Smooth muscle cell (in vitro differentiated cells): Measurements from ENCODE around the gene PDZRN3. TPM values are rescaled to one million over a fixed set of nuclear protein-coding genes. Genes with fewer than 3 reads are reported as not detected.

Experiments
- DNase-seq: peaks from one replicate; lab custom pipeline; 2025; ENCODE audit not compliant: unreplicated experiment; lab: John Stamatoyannopoulos, UW
- H2AFZ ChIP-seq: fragments of 200-600 bp; sonication (generic); 2 replicates; pipeline ENCODE4 v1.6.0; 2016; ENCODE audit warnings: antibody characterized with exemption, low read depth, mild to moderate bottlenecking
- H3F3A ChIP-seq: fragments of 200-600 bp; sonication (generic); 2 replicates; pipeline ENCODE4 v1.6.0; 2017; ENCODE audit warnings: antibody characterized with exemption, low read depth
- H3K27ac ChIP-seq: fragments of 200-600 bp; sonication (generic); 2 replicates; pipeline ENCODE4 v1.5.1; 2016; ENCODE audit warnings: low read depth, mild to moderate bottlenecking
- H3K27me3 ChIP-seq: fragments of 200-600 bp; sonication (generic); 2 replicates; pipeline ENCODE4 v1.6.1; 2016; ENCODE audit warnings: low read depth, mild to moderate bottlenecking
- H3K36me3 ChIP-seq: fragments of 200-600 bp; sonication (generic); 2 replicates; pipeline ENCODE4 v1.5.1; 2016; ENCODE audit warnings: low read depth
- H3K4me1 ChIP-seq: fragments of 200-600 bp; sonication (generic); 2 replicates; pipeline ENCODE4 v1.5.1; 2016; ENCODE audit warnings: low read depth
- H3K4me2 ChIP-seq: fragments of 200-600 bp; sonication (generic); 2 replicates; pipeline ENCODE4 v1.6.0; 2016; ENCODE audit warnings: mild to moderate bottlenecking
- H3K4me3 ChIP-seq: fragments of 200-600 bp; sonication (generic); 2 replicates; pipeline ENCODE4 v1.5.1; 2016; ENCODE audit warnings: mild to moderate bottlenecking
- H3K79me2 ChIP-seq: fragments of 200-600 bp; sonication (generic); 2 replicates; pipeline ENCODE4 v1.6.0; 2016; ENCODE audit warnings: low read depth, mild to moderate bottlenecking
- H3K9ac ChIP-seq: fragments of 200-600 bp; sonication (generic); 2 replicates; pipeline ENCODE4 v1.6.0; 2016; ENCODE audit warnings: low read depth
- H3K9me3 ChIP-seq: fragments of 200-600 bp; sonication (generic); replicated peaks from 2 replicates; pipeline ENCODE4 v1.5.1; 2016; ENCODE audit warnings: low read depth
- H4K20me1 ChIP-seq: fragments of 200-600 bp; sonication (generic); 2 replicates; pipeline ENCODE4 v1.6.0; 2016; ENCODE audit warnings: low read depth
- CTCF ChIP-seq: fragments of 200-600 bp; sonication (generic); IDR thresholded peaks from 2 replicates; pipeline ENCODE4 v1.5.1; 2017; ENCODE audit warnings: borderline replicate concordance, mild to moderate bottlenecking, antibody characterized with exemption; ENCODE audit not compliant: insufficient read depth, poor library complexity, severe bottlenecking
- WGBS: methylation state at CpG from one replicate; pipeline ENCODE4 v1.1.7; 2016; ENCODE audit warnings: low lambda C conversion rate; 5-methylcytosine and 5-hydroxymethylcytosine counted together
- polyA plus RNA-seq: library from polyadenylated mRNA; unstranded; fragments of >200 nt; fragmentation: Nextera tagmentation; extraction: Ambion mirVana; gene quantifications from 2 replicates; pipeline ENCODE4 v1.2.1, GENCODE V29; 2016
- total RNA-seq: library from RNA; depleted of rRNA; stranded (reverse); fragments of >200 nt; gene quantifications from 2 replicates; pipeline ENCODE4 v1.2.3, GENCODE V29; 2014

Gene PDZRN3
- total and polyA plus RNA-seq, 2 experiments from 2014 or later = 99.5 to 128 TPM

- DNase-seq = no peak
- H3K4me1 ChIP-seq = peaks cover 19% of the 10 kb centered on the region
- no peak for TF ChIP-seq CTCF
- H3K4me2 ChIP-seq = peak overlapping the region; percentile 32
- H3K27ac ChIP-seq = peak overlapping the region; percentile 4
- no peak overlapping the region for H3K9ac ChIP-seq
- WGBS = 32% methylated on average over 7 of the region's 7 CpGs
- H3K27me3 ChIP-seq = no peaks in the 10 kb centered on the region
- H3K79me2 ChIP-seq = peaks cover 93% of the 10 kb centered on the region
- no peak overlapping the region for H2AFZ ChIP-seq
- no peaks in the 10 kb centered on the region for H3K36me3 ChIP-seq
- no peaks in the 10 kb centered on the region for H3F3A ChIP-seq
- H4K20me1 ChIP-seq = peaks cover 100% of the 10 kb centered on the region
- H3K9me3 ChIP-seq = no peaks in the 10 kb centered on the region
- no peak overlapping the region for H3K4me3 ChIP-seq
Measured at GRCh38 chr3:73484656-73485248, 140.0 kb downstream of the PDZRN3 start.

- H3K27ac ChIP-seq = no peak overlapping the region
- no peaks in the 10 kb centered on the region for H3K9me3 ChIP-seq
- no peaks in the 10 kb centered on the region for H3K36me3 ChIP-seq
- H4K20me1 ChIP-seq = peaks cover 100% of the 10 kb centered on the region
- no peak overlapping the region for H2AFZ ChIP-seq
- no peak overlapping the region for H3K4me3 ChIP-seq
- H3K79me2 ChIP-seq = peaks cover 92% of the 10 kb centered on the region
- WGBS = 87% methylated on average over 3 of the region's 3 CpGs
- TF ChIP-seq CTCF = no peak
- no peak for DNase-seq
- no peak overlapping the region for H3K9ac ChIP-seq
- no peak overlapping the region for H3K4me2 ChIP-seq
- peaks cover 19% of the 10 kb centered on the region for H3K4me1 ChIP-seq
- H3F3A ChIP-seq = no peaks in the 10 kb centered on the region
- no peaks in the 10 kb centered on the region for H3K27me3 ChIP-seq
Measured at GRCh38 chr3:73481888-73482287, 142.9 kb downstream of the PDZRN3 start.

GRCh38 chr3:73480187-73480672 is 144.5 kb downstream of the PDZRN3 start:
- no peak overlapping the region for H3K9ac ChIP-seq
- no peak for DNase-seq
- no peaks in the 10 kb centered on the region for H3K27me3 ChIP-seq
- no peak for TF ChIP-seq CTCF
- H3K4me3 ChIP-seq = no peak overlapping the region
- H2AFZ ChIP-seq = no peak overlapping the region
- H3F3A ChIP-seq = no peaks in the 10 kb centered on the region
- H3K36me3 ChIP-seq = no peaks in the 10 kb centered on the region
- H3K4me2 ChIP-seq = no peak overlapping the region
- H3K9me3 ChIP-seq = no peaks in the 10 kb centered on the region
- H3K79me2 ChIP-seq = peaks cover 92% of the 10 kb centered on the region
- H3K27ac ChIP-seq = no peak overlapping the region
- H4K20me1 ChIP-seq = peaks cover 100% of the 10 kb centered on the region
- H3K4me1 ChIP-seq = peaks cover 10% of the 10 kb centered on the region
- WGBS = 89% methylated on average over 3 of the region's 3 CpGs

GRCh38 chr3:73479325-73479724 is 145.4 kb downstream of the PDZRN3 start:
- Histone ChIP-seq H2AFZ (no peak overlapping the region), H3K4me3 (no peak overlapping the region), H4K20me1 (peaks cover 100% of the 10 kb centered on the region), H3K4me1 (peaks cover under 1% of the 10 kb centered on the region), H3K4me2 (no peak overlapping the region), H3K36me3 (no peaks in the 10 kb centered on the region), H3K79me2 (peaks cover 93% of the 10 kb centered on the region), H3K27me3 (no peaks in the 10 kb centered on the region), H3F3A (no peaks in the 10 kb centered on the region), H3K27ac (no peak overlapping the region), H3K9ac (no peak overlapping the region), H3K9me3 (no peaks in the 10 kb centered on the region)
- TF ChIP-seq CTCF = no peak
- 89% methylated on average over 5 of the region's 5 CpGs for WGBS
- no peak for DNase-seq
